Hematopoietic multipotent progenitor cell treated with erythropoietin and hydrocortisone succinate and interleukin-3 and kit ligand, for 17 days (in vitro differentiated cells): ENCODE data around the gene DIPK2B.

ENCODE experiments used
- DNase-seq: peaks from one replicate; pipeline ENCODE4 v3.0.0-alpha.2; 2015; ENCODE audit warnings: low spot score

DIPK2B gene, protein sequence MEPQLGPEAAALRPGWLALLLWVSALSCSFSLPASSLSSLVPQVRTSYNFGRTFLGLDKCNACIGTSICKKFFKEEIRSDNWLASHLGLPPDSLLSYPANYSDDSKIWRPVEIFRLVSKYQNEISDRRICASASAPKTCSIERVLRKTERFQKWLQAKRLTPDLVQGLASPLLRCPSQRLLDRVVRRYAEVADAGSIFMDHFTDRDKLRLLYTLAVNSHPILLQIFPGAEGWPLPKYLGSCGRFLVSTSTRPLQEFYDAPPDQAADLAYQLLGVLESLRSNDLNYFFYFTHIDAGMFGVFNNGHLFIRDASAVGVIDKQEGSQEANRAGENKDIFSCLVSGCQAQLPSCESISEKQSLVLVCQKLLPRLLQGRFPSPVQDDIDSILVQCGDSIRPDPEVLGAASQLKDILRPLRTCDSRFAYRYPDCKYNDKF

DNA sequence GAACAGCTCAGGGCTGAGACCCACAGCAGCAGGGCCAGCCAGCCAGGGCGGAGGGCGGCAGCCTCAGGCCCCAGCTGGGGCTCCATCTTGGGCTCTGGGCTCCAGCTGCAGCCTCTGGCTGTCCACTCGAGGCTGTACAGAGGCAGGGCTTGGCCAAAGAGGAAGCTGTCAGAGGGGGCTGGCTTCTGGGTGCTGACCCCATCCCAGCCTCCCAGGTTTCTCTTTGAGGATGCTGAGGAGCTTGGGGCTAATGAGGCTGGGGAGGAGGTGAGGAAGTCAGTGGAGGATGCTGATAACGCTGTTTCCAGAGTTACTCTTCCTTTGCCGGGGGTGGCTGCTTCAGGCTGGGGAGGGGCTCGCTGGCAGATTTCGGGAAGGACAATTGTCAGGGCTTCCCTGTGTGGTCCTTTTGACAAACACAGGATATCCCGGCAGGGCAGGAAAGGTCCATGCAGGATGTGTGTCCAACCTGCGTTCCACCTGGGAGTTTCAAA, at the start of gene DIPK2B:
DIPK2B (minus strand) TSS at position 136 of the 494 bp plus-strand sequence; CDS start at position 86, 50 bp downstream.
- DNase-seq: no peak

DNA sequence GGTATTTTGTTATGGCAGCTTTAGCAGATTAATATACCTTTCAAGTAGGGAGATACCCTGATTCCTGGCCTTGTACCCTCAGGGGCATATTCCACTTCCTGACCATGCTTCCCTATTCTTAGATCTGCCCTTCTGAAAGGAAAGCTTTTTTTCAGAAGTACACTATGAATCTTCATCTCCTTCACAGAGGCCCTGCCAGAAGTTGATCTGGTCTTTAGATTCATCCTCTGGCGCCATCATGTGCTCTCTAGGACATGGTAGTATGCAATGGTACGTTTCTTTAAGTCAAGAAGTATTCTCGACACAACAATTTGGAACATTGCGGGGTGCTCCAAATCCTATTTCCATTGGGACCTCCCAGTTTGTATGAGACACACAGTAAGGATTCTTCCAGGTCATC, 39.6 kb upstream of the DIPK2B start:
- no peak for DNase-seq

DNA sequence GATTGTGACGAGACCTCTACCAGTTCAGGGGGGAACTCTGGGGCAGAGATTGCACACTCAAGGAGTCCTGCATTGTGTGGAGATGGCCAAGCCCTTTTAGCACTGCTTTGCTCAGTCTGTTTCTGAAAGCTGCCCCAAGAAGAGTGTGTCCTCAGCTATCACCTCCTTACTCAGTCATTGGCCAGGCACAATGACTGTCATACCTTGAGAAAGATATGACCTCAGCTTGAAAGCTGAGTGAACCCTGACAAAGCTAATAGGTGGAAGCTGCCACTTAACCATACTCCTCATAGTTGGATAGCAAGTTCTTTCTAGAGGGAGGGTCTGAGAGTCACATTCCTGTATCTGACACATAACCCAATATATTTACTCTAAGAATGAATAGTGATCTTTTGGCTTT, 37.8 kb upstream of the DIPK2B start:
- no peak for DNase-seq

DNA sequence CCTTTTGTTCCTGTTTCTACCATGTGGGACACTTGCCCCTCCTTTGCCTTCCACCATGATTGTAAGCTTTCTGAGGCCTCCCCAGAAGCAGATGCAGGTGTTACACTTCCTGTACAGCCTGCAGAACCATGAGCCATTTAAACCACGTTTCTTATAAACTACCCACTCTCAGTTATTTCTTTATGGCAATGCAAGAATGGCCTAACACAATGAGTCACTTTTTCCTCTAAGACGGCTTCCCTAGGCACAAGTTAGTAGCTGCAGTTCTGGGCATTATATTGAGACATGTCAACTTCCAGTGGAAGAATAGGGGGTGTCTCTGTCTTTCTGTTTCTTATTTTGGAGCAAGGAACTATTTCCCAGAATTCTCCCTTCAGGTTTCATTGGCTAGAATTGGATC, 32.9 kb upstream of the DIPK2B start:
- DNase-seq: no peak

DNA sequence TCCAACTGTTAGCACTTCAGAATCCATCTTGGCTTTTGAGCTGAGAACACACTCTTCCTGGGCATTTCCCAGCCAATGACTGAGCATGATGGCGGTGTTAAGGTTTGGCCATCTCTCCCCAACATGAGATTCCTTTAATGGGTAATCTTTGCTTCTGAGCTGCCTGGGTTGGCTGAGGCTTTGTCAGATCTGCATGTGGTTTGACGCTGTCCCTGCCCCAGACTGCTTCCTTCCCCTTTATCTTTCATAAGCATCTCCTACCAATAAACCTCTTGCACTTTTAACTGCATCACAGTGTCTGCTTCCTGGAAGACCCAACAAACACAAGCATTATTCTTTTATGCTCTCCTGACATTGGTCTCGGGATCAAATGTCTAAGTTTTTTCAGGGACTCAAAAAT, 31.5 kb upstream of the DIPK2B start:
- no peak for DNase-seq

DNA sequence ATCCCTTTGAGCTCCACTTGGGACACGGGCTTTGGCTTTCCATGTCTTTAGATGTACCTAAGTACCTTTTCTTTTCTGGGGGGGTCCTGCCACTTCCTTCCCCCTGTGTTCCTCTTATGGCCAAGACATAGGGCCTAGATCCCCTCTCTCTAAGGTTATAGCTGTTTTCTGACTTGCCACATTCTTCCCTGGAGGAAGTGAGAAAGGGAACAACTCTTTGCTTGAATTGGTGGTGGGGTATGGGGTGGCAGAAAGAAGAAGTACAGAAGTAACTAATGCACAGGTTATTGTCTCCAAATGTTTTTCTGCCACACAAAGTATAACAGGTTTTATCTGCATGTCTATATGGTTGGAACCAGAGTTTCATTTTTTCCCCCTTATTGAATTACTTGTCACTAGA, 29.7 kb upstream of the DIPK2B start:
- DNase-seq: no peak

DNA sequence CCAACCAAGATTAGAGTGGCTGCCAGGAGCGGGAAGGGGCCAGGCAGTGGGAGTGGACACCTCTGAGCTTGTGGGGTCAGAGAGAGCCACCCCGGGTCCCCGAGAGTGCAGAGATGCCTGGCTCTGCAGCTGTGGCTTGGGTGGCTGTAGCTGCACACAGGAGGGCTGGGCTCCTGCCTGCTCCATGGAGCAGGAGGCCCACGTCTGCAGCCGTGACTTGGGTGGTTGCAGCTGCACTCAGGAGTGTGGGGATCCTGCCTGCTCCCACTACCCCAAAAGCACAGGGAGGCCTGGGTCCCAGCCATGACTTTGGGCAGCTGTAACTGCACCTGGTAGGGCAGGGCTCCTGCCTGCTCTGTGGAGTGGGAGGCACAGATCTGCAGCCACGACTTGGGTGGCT, 28.7 kb upstream of the DIPK2B start:
- no peak for DNase-seq

DNA sequence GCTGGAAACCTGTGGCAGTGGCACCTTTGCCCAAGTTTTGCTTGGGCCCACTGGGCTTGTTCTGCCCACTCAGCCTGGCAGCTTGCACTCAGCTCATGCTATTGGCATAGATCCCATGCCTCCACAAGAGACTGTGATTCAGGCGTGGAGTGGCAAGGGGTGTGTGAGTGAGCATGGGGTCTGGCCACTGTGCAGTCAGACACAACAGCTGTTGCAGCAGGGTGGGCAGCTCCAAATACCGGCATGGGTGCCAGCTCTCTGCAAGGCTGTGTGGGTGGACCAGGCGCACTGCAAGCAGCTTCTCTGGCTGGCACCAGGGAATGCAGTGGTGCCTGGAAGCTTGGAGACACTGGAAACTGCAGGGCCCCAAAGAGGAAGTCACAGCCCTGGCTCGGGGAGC, 27.4 kb upstream of the DIPK2B start:
- DNase-seq: no peak

DNA sequence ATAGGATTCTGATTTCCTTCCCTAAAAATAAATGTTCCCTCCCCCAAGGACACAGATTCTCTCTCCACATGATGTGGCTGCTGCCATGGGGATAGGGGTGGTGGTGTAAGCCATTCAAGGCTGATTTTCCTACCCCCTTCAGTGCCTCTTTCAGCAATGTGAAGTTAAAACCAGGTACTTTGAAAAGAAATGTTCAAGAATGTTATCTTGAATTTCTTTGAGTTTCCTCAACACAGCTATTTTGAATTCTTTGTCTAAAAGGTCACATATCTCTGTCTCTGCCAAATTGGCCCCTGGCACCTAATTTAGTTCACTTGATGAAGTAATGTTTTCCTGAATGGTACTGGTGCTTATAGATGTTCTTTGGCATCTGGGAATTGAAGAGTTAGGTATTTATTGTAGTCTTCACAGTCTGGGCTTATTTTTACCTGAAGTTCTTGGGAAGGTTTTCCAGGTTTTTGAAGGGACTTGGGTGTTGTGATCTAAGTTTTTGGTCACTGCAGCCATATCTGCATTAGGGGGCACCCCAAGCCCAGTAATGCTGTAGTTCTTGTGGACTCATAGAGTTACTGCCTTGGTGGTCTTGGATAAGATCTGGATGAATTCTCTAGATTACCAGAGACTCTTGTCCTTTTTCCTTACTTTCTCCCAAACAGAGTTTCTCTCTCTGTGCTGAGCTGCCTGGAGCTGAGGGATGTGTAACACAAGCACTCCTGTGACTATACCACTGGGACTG, 7.6 kb upstream of the DIPK2B start:
- DNase-seq: no peak

DNA sequence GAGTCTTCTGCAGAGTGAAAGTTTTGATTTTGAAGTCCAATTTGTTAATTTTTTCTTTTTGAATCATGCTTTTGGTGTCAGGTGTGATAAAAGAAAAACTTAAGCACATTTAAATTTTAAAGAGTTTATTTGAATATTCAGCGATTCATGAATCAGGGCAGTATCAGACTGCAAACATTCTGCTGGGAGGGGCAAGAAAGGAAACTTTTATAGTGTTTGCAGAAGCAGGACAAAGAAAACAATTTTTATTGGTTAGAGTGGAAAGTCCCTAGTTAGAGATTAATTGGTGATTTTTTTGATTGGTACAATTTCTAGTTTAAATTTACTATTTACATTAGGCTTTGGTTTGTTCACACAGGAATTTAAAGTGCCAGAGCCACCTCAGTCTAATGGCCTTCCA, 1.5 kb upstream of the DIPK2B start:
- DNase-seq: no peak

DNA sequence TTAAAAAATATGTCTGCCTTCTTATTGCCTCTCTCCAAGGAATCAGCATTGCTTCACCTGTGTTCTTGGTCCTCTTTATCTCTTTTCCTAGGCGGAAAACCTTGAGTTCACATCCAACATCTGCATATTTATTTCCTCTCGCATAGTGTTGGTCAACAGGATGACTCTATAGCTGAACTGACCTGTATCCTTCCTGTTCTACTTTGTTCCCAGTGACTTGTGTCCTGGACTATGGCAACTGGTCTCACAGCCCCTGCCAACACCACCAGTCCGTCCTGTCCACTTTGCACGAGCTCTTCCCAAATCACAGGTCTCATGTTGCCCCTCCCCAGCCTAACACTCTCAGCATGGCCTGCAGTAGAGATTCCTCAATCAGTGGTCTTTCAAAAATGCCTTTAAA, 2.0 kb downstream of the DIPK2B start:
- no peak for DNase-seq

DNA sequence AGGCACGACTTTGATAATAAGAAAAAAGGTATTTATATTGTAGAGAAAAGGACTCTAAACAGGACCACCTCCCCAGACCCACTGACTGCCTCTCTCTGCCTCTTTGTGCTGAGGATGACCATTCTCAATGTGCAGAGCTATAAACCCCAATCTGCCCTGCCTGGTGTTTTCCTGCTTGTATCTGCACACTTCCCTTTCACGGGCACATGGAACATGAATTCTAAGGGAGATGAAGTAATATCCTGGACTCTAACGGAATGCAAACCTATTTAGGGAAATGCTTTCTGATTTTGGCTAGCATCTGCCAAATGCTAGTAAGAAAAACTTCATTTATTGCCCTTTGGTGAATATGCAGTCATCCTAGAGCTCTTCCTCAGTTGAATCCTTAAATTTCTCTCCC, 2.4 kb downstream of the DIPK2B start:
- no peak for DNase-seq

DNA sequence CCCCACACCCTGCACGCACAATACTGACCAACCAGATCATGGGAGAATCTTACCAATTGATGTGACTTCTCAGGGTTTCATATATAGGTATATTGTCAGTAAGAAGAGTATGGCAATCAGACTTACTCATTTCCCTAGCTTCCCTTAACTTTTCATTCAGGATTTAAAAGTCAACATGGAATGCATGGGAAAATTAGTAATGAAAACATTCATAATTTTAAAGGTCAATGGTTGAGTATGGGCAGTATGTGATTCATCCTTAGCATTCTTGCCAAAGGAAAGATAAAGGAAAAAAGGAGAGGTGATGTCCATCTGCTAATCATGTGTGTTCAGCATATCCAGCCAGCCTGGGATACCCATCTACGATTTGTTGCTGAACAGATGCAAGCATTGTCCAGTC, 4.0 kb downstream of the DIPK2B start:
- no peak for DNase-seq

DNA sequence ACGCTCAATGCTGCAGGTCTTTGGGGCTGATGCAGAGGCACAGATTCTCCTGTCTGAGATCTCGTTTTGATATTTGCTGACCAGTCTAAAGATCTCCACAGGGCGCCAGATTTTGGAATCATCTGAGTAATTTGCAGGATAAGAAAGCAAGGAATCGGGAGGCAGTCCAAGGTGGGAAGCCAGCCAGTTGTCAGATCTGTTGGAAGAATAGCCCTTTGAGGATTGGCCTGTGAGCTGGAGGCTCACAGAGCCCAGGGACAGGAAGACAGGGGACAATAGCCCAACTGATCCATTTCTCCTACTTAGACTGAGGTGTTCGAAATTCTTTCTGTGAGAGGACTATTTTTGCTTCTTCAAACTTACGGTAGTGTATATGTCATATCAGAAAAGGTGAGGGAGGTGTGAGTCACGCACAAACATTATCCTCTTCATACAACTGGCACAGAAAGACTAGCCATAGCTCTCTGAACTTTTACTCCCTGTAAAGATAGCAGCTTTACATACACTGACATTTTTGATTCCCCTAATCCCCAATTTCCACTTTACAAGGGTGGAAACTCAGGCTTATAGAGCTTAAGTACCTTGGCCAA, 8.8 kb downstream of the DIPK2B start:
- no peak for DNase-seq

DNA sequence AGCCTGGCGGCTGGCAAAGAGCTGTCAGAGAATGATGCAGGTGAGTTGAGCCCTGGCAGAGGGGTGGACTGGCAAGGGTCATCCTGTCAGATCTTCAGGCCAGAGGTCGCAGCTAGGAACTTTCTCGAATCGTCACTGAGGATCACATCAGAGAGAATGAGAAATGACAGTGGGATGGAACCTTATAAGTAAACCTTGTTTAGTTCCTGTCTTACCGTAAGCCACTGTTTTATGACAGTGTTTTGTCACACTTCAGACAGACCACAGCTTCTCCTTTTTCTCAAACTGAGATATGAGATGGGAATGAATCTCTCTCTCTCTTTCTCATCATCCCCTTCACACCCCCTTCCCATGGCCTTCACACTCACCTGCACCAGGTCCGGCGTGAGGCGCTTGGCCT, 9.3 kb downstream of the DIPK2B start:
- DNase-seq: no peak

DNA sequence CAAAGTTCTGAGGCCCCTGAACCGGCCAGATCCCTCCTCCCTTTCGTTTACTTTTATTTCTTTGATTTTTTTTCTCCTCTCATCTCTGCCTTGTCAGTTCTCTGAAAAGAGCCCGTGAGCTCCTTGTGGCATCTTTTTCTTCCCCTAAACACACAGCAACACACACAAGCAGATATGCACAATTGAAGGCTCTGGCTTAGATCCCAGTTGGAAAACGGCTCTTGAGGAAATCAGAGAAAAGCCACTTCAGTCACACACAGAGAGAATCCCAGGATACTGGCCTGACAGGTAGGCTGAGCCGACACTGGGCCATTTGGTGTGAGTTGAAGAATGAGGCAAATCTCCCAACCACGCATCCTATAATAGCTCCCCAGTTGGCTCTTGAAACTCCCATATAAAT, 12.9 kb downstream of the DIPK2B start:
- DNase-seq: no peak

DNA sequence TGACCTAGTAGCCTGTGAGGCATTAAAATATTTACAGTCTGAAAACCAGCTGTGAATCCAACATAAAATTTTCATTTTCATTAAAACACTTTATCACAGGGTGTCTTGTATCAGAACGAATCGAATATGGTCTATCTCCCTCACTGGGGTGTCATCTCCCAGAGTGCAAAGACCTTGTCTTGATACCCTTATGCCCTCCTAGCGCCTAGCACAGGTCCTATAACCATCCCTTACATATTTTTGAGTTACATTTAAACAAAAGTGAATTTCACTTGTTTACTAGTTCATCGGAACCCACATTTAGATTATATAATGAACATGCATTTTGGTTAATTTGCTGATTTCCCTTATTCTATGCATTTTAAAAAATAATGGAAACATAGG, 14.0 kb downstream of the DIPK2B start:
- DNase-seq: no peak

DNA sequence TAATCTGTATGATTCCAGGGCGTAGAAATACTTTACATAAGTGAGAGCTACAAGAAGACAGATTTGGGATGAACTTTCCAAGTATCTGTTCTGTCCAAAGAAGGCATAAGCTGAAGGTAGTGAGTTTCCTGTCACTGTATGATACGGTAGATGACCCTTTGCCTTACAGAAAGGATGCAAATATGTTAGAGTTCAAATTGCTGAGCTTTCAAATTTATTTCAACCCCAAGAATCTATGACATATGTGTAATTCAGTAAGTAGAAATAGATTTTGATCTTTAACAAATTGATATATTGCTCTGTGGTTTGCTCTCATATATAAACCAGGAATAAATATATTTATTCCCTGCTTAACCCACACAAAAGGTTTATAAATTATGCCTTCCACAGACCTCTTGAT, 16.5 kb downstream of the DIPK2B start:
- no peak for DNase-seq

DNA sequence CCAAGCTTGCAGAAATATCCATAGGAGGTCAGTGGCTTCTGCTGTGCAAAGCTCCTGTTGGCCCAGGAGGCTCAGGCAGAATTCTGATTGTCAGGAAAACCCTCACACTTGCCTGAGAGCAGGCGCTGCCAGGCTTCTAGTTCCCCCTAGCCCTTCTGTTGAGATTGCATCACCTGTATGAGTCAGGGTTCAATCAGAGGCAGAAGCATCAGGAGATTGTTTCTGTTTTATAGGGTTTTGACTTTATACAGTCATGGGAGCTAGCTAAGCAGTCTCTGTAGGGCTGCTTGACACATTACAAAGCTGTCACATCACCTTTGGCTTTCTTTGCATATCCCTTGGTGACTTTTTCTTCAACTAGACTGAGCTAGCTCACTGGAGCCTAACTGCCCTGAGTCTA, 27.8 kb downstream of the DIPK2B start:
- DNase-seq: no peak

DNA sequence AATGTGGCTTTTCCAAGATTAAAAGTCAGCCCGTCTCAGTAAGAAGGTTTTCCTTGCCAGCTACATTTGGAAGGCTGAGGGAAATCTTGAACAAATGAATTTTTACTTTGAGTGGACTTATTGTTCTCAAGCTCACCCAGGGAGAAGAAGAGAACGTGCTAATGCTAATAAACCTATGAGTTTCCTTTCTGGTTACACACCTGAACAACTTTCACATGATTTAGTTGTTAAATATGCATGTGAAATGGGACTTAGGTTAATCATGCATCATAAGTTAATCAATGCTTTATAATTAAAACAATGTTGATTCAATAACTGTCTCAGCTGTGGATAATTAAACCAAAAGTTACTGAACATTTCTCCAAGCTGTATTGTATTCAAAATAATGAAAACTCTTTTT, 33.9 kb downstream of the DIPK2B start:
- DNase-seq: no peak

DNA sequence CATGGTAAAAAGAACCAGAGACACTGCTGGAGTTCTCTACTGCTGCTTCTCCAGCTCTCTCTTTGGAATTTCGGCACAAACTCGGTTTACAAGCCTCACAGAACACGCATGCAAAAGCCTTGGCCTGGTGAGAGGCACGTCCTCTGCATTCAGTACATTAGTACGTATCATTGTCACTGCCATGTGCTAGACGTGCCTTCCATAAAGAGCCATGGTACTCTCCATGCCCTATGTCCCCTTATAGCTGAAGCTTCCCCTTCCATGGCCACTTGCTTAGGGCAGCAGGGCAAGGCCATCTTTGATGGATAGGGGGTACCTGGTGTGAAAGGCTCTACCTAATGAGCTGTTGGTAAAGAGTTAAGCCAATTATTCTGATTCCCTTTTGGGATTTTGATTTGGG, 35.0 kb downstream of the DIPK2B start:
- DNase-seq: no peak

DNA sequence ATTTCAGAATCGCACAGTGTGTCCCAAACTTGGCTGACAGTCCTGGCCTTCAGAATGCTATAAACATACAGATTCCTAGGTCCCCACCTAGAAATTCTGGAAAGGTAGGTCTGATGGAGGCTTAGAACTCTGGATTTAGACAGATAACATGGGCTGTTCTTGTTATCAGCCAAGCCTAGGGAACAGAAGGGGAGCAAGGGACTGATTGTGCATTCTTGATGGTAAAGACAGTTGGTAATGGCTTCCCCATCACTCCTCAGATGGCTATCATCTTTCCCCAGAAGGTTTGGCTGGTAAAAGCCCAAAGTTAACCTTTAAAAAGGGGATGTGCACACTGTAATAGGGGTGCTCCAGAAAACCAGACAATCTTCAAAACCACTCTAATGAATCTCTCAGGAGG, 35.7 kb downstream of the DIPK2B start:
- DNase-seq: no peak

DNA sequence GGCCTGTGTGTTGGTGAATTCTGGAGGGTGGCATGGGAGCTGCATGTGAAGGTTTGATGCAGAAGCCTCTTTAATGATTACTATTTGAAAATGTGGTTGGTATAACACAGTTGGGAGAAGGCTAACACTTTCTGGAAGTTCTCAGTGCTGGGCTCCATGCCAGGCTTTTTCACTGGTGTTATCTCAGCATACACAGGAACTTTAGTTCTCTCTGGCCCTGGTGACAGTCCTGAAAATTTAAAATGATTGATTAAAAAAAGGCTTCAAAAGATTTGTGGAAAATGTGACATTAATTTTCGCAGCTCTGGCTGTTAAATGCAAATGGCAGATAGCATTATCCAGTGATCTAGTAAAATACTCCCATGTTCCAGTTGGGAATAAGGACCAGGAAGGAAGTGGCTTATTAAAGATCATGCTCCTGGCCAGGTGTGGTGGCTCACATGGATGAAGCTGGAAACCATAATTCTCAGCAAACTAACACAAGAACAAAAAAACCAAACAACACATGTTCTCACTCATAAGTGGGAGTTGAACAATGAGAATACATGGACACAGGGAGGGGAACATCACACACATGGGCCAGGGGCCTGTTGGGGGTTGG, 36.6 kb downstream of the DIPK2B start:
- DNase-seq: no peak
